Measurements from ENCODE around the gene CDH22.
A peak's percentile ranks its signal among the peaks of the same experiment; 100 is the strongest.

Gene CDH22

GRCh38 chr20:46265539-46265938 lies 42.8 kb downstream of the CDH22 start:
- DNase-seq, result no peak

- no peak for DNase-seq
Observed at GRCh38 chr20:46264391-46265266, 43.7 kb downstream of the CDH22 start.

GRCh38 chr20:46261456-46262253 lies 46.6 kb downstream of the CDH22 start:
- DNase-seq, result no peak

- no peak for DNase-seq
Observed at GRCh38 chr20:46260936-46261454, 47.3 kb downstream of the CDH22 start.

- no peak for DNase-seq
Observed at GRCh38 chr20:46260480-46260879, 47.8 kb downstream of the CDH22 start.

GRCh38 chr20:46259260-46259859 lies 48.9 kb downstream of the CDH22 start:
- DNase-seq, result no peak

GRCh38 chr20:46257887-46258286 lies 50.4 kb downstream of the CDH22 start:
- DNase-seq, result no peak

- DNase-seq, result no peak
Observed at GRCh38 chr20:46256293-46256692, 52.0 kb downstream of the CDH22 start.

- peak; percentile 44 for DNase-seq
Observed at GRCh38 chr20:46255440-46256104, 52.7 kb downstream of the CDH22 start.

- no peak for DNase-seq
Observed at GRCh38 chr20:46253391-46253790, 54.9 kb downstream of the CDH22 start.

GRCh38 chr20:46252352-46253091 lies 55.8 kb downstream of the CDH22 start:
- DNase-seq, result no peak

- DNase-seq, result no peak
Observed at GRCh38 chr20:46251211-46251673, 57.1 kb downstream of the CDH22 start.

- no peak for DNase-seq
Observed at GRCh38 chr20:46250772-46251171, 57.5 kb downstream of the CDH22 start.

GRCh38 chr20:46249671-46250070 lies 58.6 kb downstream of the CDH22 start:
- DNase-seq, result no peak

- no peak for DNase-seq
Observed at GRCh38 chr20:46246559-46246958, 61.7 kb downstream of the CDH22 start.

GRCh38 chr20:46243707-46244628 lies 64.3 kb downstream of the CDH22 start:
- no peak for DNase-seq

GRCh38 chr20:46242390-46242789 lies 65.9 kb downstream of the CDH22 start:
- DNase-seq, result no peak

GRCh38 chr20:46240881-46241280 lies 67.4 kb downstream of the CDH22 start:
- DNase-seq, result no peak

GRCh38 chr20:46240065-46240464 lies 68.2 kb downstream of the CDH22 start:
- DNase-seq, result no peak

GRCh38 chr20:46237736-46238135 lies 70.6 kb downstream of the CDH22 start:
- DNase-seq, result no peak

- no peak for DNase-seq
Observed at GRCh38 chr20:46237227-46237626, 71.1 kb downstream of the CDH22 start.

Measured in femur (tissue), 1 donor.